D721Med (cell line): Measurements from ENCODE around the gene SPATA46.

Experiments
- DNase-seq: peaks from one replicate; pipeline ENCODE4 v3.0.0; 2011; ENCODE audit warnings: low spot score; ENCODE audit not compliant: insufficient read length
- FAIRE-seq: peaks from 2 replicates; lab custom pipeline; 2011; peaks lifted over from hg19 to GRCh38; lab: Jason Lieb, UNC
- CTCF ChIP-seq: IDR thresholded peaks from 2 replicates; pipeline ENCODE4 v1.5.1; 2012; ENCODE audit warnings: mild to moderate bottlenecking, control low read depth; ENCODE audit not compliant: insufficient read depth; ENCODE audit errors: missing control alignments

The SPATA46 gene

GRCh38 chr1:162390396-162391185 lies 13.9 kb upstream of the SPATA46 start:
- FAIRE-seq = no peak
- TF ChIP-seq CTCF = no peak
- no peak for DNase-seq

GRCh38 chr1:162389971-162390370 lies 13.3 kb upstream of the SPATA46 start:
- DNase-seq (no peak), FAIRE-seq (no peak)
- TF ChIP-seq CTCF = no peak

GRCh38 chr1:162389021-162389818 lies 12.6 kb upstream of the SPATA46 start:
- DNase-seq (peak; percentile 83), FAIRE-seq (peak; percentile 96)
- TF ChIP-seq CTCF = no peak

GRCh38 chr1:162388615-162389014 lies 12.0 kb upstream of the SPATA46 start:
- no peak for TF ChIP-seq CTCF
- no peak for FAIRE-seq
- no peak for DNase-seq

- TF ChIP-seq CTCF = no peak
- FAIRE-seq = no peak
- DNase-seq = no peak
Observed at GRCh38 chr1:162388083-162388594, 11.5 kb upstream of the SPATA46 start.

- no peak for TF ChIP-seq CTCF
- DNase-seq = no peak
- no peak for FAIRE-seq
Observed at GRCh38 chr1:162387226-162388082, 10.8 kb upstream of the SPATA46 start.
